MCF 10A (cell line): ENCODE data around the gene ACP2. TPM values are rescaled to one million over a fixed set of nuclear protein-coding genes. Genes with fewer than 3 reads are reported as not detected.

Experiments used
- BruUV-seq: library from RNA; stranded (reverse); fragments of 400-500 nt; replicated peaks from 2 replicates; lab custom pipeline; 2021; lab: Mats Ljungman, UMichigan
- CTCF ChIA-PET: fragments of 300-600 bp; sonication (Branson Sonifier 250); formaldehyde crosslinking; extraction: SDS; loops from one replicate; lab custom pipeline; 2021; ENCODE audit warnings: antibody characterized with exemption, inconsistent platforms; lab: Yijun Ruan, JAX
- POLR2A ChIA-PET: fragments of 300-600, 350-650 bp; sonication (Branson Sonifier 250); formaldehyde crosslinking; extraction: SDS; loops from one replicate; lab custom pipeline; 2020; ENCODE audit warnings: antibody characterized with exemption, inconsistent platforms; lab: Yijun Ruan, JAX
- DNase-seq: peaks from one replicate; pipeline ENCODE4 v3.0.0-alpha.2; 2018; ENCODE audit not compliant: unreplicated experiment
- H3K27ac Mint-ChIP-seq: one replicate; pipeline ENCODE4 v1.8.0; 2022; ENCODE audit warnings: mild to moderate bottlenecking, low read depth, mixed read lengths; ENCODE audit not compliant: unreplicated experiment
- H3K27me3 Mint-ChIP-seq: one replicate; pipeline ENCODE4 v1.8.0; 2022; ENCODE audit warnings: mixed read lengths; ENCODE audit not compliant: insufficient read depth, unreplicated experiment
- H3K36me3 Mint-ChIP-seq: one replicate; pipeline ENCODE4 v1.8.0; 2022; ENCODE audit warnings: mild to moderate bottlenecking, moderate library complexity, mixed read lengths; ENCODE audit not compliant: insufficient read depth, unreplicated experiment
- H3K4me1 Mint-ChIP-seq: one replicate; pipeline ENCODE4 v1.8.0; 2022; ENCODE audit warnings: mixed read lengths; ENCODE audit not compliant: insufficient read depth, unreplicated experiment
- H3K4me3 Mint-ChIP-seq: one replicate; pipeline ENCODE4 v1.8.0; 2022; ENCODE audit warnings: mild to moderate bottlenecking, moderate library complexity, mixed read lengths; ENCODE audit not compliant: unreplicated experiment
- H3K9me3 Mint-ChIP-seq: one replicate; pipeline ENCODE4 v1.8.0; 2022; ENCODE audit warnings: mixed read lengths; ENCODE audit not compliant: unreplicated experiment
- CTCF ChIP-seq: fragments of 200-600 bp; IDR thresholded peaks from one replicate; pipeline ENCODE4 v1.8.0; 2022; ENCODE audit warnings: antibody characterized with exemption, mild to moderate bottlenecking; ENCODE audit not compliant: unreplicated experiment
- intact Hi-C: fragments of 100-400 bp; cut with micrococcal nuclease; formaldehyde crosslinking; loops from 2 replicates; pipeline ENCODE4 v1.14.1; 2022
- total RNA-seq: library from RNA; stranded (reverse); gene quantifications from 2 replicates; pipeline ENCODE4 v1.2.3, GENCODE V29; 2022

The ACP2 gene
- total RNA-seq, 1 experiment from 2014 or later = 18.7 TPM

GRCh38 chr11:47233051-47233450 is 15.6 kb downstream of the ACP2 start:
- no peak for DNase-seq
- POLR2A ChIA-PET = interaction anchor here (0.9 to 5.0 kb wide), 6 partner anchors 9 to 18 kb away, joined by 3 to 32 read pairs (median 8); partner anchors contain the start of genes ACP2 and DDB2
- CTCF ChIA-PET = interaction anchor here (0.7 to 3.2 kb wide), 6 partner anchors 12 to 58 kb away, joined by 3 to 13 read pairs (median 6); partner anchors contain the start of gene ACP2

GRCh38 chr11:47229161-47229560 is 19.5 kb downstream of the ACP2 start:
- intact Hi-C loops = no loop called here
- H3K27ac Mint-ChIP-seq = no peak overlapping the region
- no peak for DNase-seq
- H3K27me3 Mint-ChIP-seq = no peaks in the 10 kb centered on the region
- no TSS peak for BruUV-seq
- no peaks in the 10 kb centered on the region for H3K9me3 Mint-ChIP-seq
- no peak for TF ChIP-seq CTCF
- H3K4me1 Mint-ChIP-seq = peaks cover 5% of the 10 kb centered on the region
- peaks cover 95% of the 10 kb centered on the region for H3K36me3 Mint-ChIP-seq
- POLR2A ChIA-PET = interaction anchor here (3.3 kb wide), 1 partner anchor 14 kb away, joined by 16 read pairs; the partner anchor contains the start of gene DDB2
- CTCF ChIA-PET = interaction anchor here (0.9 to 1.8 kb wide), 3 partner anchors 19 to 51 kb away, joined by 5 to 10 read pairs (median 7); partner anchors contain the start of gene ACP2
- H3K4me3 Mint-ChIP-seq = no peak overlapping the region

More at GRCh38 chr11:47233051-47233450, 15.6 kb downstream of the ACP2 start:
- Mint-ChIP-seq H3K9me3 (no peaks in the 10 kb centered on the region), H3K4me1 (peaks cover 16% of the 10 kb centered on the region), H3K36me3 (peaks cover 95% of the 10 kb centered on the region), H3K27me3 (no peaks in the 10 kb centered on the region), H3K27ac (no peak overlapping the region), H3K4me3 (no peak overlapping the region)
- intact Hi-C loops = no loop called here
- TF ChIP-seq CTCF = no peak
- no TSS peak for BruUV-seq

GRCh38 chr11:47225552-47226400 is 22.8 kb downstream of the ACP2 start:
- peaks cover 5% of the 10 kb centered on the region for H3K4me1 Mint-ChIP-seq
- H3K27me3 Mint-ChIP-seq = no peaks in the 10 kb centered on the region
- no peak for DNase-seq
- no peak overlapping the region for H3K27ac Mint-ChIP-seq
- H3K9me3 Mint-ChIP-seq = no peaks in the 10 kb centered on the region
- peaks cover 97% of the 10 kb centered on the region for H3K36me3 Mint-ChIP-seq
- TF ChIP-seq CTCF = no peak
- CTCF ChIA-PET = interaction anchor here (0.7 kb wide), 1 partner anchor 41 kb away, joined by 4 read pairs; no protein-coding TSS in a partner anchor
- H3K4me3 Mint-ChIP-seq = no peak overlapping the region
- intact Hi-C loops = no loop called here
- BruUV-seq = no TSS peak
- POLR2A ChIA-PET = no interaction called here

- ChIA-PET POLR2A (interaction anchor here (0.6 to 1.3 kb wide), 4 partner anchors 8 to 215 kb away, joined by 3 to 5 read pairs (median 4); no protein-coding TSS in a partner anchor), CTCF (interaction anchor here (4.6 kb wide), 1 partner anchor 44 kb away, joined by 34 read pairs; the partner anchor contains the start of gene ARFGAP2)
- DNase-seq = no peak
- Mint-ChIP-seq H3K4me3 (no peak overlapping the region), H3K27me3 (no peaks in the 10 kb centered on the region), H3K36me3 (peaks cover 97% of the 10 kb centered on the region), H3K4me1 (peaks cover 20% of the 10 kb centered on the region), H3K9me3 (no peaks in the 10 kb centered on the region), H3K27ac (no peak overlapping the region)
- TF ChIP-seq CTCF = no peak
- BruUV-seq = no TSS peak
- intact Hi-C loops = no loop called here
These were observed 25.9 kb downstream of the ACP2 start for GRCh38 chr11:47222696-47223095.
